Skin epidermis (tissue), 12 donors: Measurements from ENCODE around the gene SURF1.

ENCODE experiments used
- H3K27ac ChIP-seq, 21 experiments: fragments of 200-600 bp; sonication (generic) in 11 of 21; one replicate each; pipeline ENCODE4 v1.5.0; 2020; ENCODE audit warnings: mild to moderate bottlenecking in 3 of 21, inconsistent platforms in 2 of 21, moderate library complexity in 2 of 21
- H3K4me3 ChIP-seq, 7 experiments: fragments of 200-600 bp; sonication (generic) in 2 of 7; one replicate each; pipeline ENCODE4 v1.5.0; 2020; ENCODE audit warnings: inconsistent platforms in 2 of 7, mild to moderate bottlenecking in 2 of 7, moderate library complexity in 1 of 7

The SURF1 gene

DNA sequence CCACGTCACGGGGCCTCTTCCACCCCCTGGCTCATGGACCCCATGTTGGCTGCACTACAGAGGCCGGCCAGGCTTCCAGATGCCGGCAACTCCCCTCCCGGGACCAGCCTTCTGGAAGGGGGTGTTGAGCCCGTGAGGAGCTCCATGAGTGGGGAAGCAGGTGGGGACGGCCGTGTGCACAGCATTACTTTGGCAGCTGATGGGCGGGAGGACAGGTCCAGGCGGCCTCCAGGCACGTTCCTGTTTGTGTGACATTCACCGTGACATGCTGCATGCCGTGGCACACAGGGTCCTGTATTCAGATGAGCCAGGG lies 52.2 kb downstream of the SURF1 start:
- Histone ChIP-seq H3K27ac (no peak overlapping the region), H3K4me3 (no peak overlapping the region)

DNA sequence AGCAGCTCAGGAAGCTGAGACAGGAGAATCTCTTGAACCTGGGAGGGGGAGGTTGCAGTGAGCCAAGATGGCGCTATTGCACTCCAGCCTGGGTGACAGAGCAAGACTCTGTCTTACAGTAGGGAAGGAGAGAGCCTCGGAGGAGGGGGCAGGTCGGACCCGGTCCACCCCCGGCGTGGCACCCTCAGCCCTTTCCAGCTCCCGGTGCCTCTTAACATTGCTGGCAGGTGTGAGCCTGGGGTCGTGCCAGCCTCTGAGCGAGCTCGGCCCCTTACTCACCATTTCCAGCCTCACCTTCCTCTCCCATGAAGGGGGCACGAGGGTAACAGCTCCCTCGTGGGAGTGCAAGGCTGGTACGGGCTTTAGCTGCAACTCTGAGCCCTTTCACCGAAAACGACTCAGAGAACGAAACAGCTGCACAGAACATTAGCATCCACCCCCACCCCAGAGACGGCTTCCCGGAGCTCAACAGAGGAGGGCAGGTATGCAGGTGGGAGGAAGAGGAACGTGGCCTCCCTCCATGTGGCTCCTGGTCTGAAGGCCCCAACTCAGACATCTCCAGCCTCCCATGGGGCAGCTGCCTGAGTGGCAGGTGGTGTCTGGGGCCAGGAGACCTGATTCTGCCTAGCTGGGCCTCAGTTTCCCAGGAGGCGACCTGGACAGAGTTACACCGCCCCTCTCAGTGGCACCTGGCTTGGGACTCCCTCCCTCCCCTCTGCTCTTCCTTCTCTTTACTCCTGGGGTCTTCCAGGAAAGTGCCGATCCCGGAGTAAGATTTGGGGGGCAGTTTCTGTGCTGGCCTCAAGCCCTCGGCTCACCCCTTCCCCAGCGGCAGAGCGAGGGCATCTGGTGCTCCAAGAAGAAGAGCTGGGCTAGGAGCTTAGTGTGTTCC lies 52.8 kb downstream of the SURF1 start:
- Histone ChIP-seq H3K4me3 (no peak overlapping the region), H3K27ac (no peak overlapping the region)
